ENCODE results near the gene ZNF277. TPM values are rescaled to one million over a fixed set of nuclear protein-coding genes. Genes with fewer than 3 reads are reported as not detected.
"Not testable (repeated sequence)": the region's sequence is repeated elsewhere in the genome, so short reads cannot be mapped to it uniquely, and the experiment has no call there.

The ZNF277 gene
- total and polyA plus RNA-seq, 4 donors: 7.8 to 23.5 (median 14.5) TPM

- Histone ChIP-seq H3K27me3 (ENCODE audit: control insufficient read depth in 4 of 4, insufficient read depth in 4 of 4, low read length in 3 of 4) (no peaks in the 10 kb centered on the region), H3K9me3 (ENCODE audit: control insufficient read depth in 4 of 4, low read length in 3 of 4) (peaks cover 0 to 4% (median 0%) of the 10 kb centered on the region in 4 donors), H3K36me3 (ENCODE audit: control insufficient read depth in 4 of 4, insufficient read depth in 3 of 4, low read depth in 1 of 4, low read length in 3 of 4) (peaks cover 0 to 4% (median 2%) of the 10 kb centered on the region in 4 donors), H3K27ac (ENCODE audit: low read depth in 1 of 2, low read length in 2 of 2) (no peak overlapping the region), H3K9ac (ENCODE audit: low read depth in 1 of 2, low read length in 2 of 2) (no peak overlapping the region), H3K4me3 (ENCODE audit: low read depth in 1 of 3, low read length in 3 of 3) (no peak overlapping the region), H3K4me1 (ENCODE audit: control insufficient read depth in 4 of 4, insufficient read depth in 4 of 4, low read length in 3 of 4) (no peaks in the 10 kb centered on the region)
- 97% methylated on average over 3 of the region's 3 CpGs for WGBS
- TF ChIP-seq FOXA1 (IDR thresholded peaks at IDR 0.05) (no peak), EGR1 (IDR thresholded peaks at IDR 0.05; ENCODE audit: low read depth in 2 of 2) (no peak), ZBTB33 (IDR thresholded peaks at IDR 0.05) (no peak), YY1 (IDR thresholded peaks at IDR 0.05) (no peak), JUND (IDR thresholded peaks at IDR 0.05) (no peak), GABPA (IDR thresholded peaks at IDR 0.05 in 1 of 2, conservative IDR thresholded peaks at IDR 0.05 in 1 of 2) (no peak), HNF4A (conservative IDR thresholded peaks at IDR 0.05) (no peak), TAF1 (conservative IDR thresholded peaks at IDR 0.05) (no peak), RAD21 (IDR thresholded peaks at IDR 0.05) (no peak), NR2F2 (IDR thresholded peaks at IDR 0.05) (no peak), SP1 (IDR thresholded peaks at IDR 0.05) (no peak), FOXA2 (IDR thresholded peaks at IDR 0.05) (no peak), HNF4G (IDR thresholded peaks at IDR 0.05) (no peak), REST (IDR thresholded peaks at IDR 0.05) (no peak), RXRA (IDR thresholded peaks at IDR 0.05) (no peak), ATF3 (IDR thresholded peaks at IDR 0.05) (no peak)
- TF ChIP-seq, protein P1, sequence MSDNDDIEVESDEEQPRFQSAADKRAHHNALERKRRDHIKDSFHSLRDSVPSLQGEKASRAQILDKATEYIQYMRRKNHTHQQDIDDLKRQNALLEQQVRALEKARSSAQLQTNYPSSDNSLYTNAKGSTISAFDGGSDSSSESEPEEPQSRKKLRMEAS (IDR thresholded peaks at IDR 0.05): no peak
- TF ChIP-seq, protein P2, sequence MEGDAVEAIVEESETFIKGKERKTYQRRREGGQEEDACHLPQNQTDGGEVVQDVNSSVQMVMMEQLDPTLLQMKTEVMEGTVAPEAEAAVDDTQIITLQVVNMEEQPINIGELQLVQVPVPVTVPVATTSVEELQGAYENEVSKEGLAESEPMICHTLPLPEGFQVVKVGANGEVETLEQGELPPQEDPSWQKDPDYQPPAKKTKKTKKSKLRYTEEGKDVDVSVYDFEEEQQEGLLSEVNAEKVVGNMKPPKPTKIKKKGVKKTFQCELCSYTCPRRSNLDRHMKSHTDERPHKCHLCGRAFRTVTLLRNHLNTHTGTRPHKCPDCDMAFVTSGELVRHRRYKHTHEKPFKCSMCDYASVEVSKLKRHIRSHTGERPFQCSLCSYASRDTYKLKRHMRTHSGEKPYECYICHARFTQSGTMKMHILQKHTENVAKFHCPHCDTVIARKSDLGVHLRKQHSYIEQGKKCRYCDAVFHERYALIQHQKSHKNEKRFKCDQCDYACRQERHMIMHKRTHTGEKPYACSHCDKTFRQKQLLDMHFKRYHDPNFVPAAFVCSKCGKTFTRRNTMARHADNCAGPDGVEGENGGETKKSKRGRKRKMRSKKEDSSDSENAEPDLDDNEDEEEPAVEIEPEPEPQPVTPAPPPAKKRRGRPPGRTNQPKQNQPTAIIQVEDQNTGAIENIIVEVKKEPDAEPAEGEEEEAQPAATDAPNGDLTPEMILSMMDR (IDR thresholded peaks at IDR 0.05; ENCODE audit: low read depth, low read length, missing input control): no peak
- no peak for DNase-seq (ENCODE audit: low spot score)
Measured at GRCh38 chr7:112308974-112309373, 102.5 kb downstream of the ZNF277 start.

GRCh38 chr7:112316803-112317202, 110.3 kb downstream of the ZNF277 start:
- not testable (repeated sequence) for DNase-seq (ENCODE audit: low spot score); H3K27ac ChIP-seq (ENCODE audit: low read depth in 1 of 2, low read length in 2 of 2)
- WGBS: 95% methylated on average over 2 of the region's 2 CpGs

More at GRCh38 chr7:112316803-112317202, 110.3 kb downstream of the ZNF277 start:
- H3K9me3 ChIP-seq (ENCODE audit: control insufficient read depth in 4 of 4, low read length in 3 of 4); H3K4me3 ChIP-seq (ENCODE audit: low read depth in 1 of 3, low read length in 3 of 3); H3K4me1 ChIP-seq (ENCODE audit: control insufficient read depth in 4 of 4, insufficient read depth in 4 of 4, low read length in 3 of 4); H3K27me3 ChIP-seq (ENCODE audit: control insufficient read depth in 4 of 4, insufficient read depth in 4 of 4, low read length in 3 of 4); H3K9ac ChIP-seq (ENCODE audit: low read depth in 1 of 2, low read length in 2 of 2): not testable (repeated sequence)
- peaks cover 2 to 13% (median 9%) of the 10 kb centered on the region in 4 donors for H3K36me3 ChIP-seq (ENCODE audit: control insufficient read depth in 4 of 4, insufficient read depth in 3 of 4, low read depth in 1 of 4, low read length in 3 of 4)
